ENCODE data around the gene CBY2. TPM values are rescaled to one million over a fixed set of nuclear protein-coding genes. Genes with fewer than 3 reads are reported as not detected.

Gene CBY2
- total RNA-seq, 1 donor from 2014 or later, result not detected

- H3K4me3 Mint-ChIP-seq (ENCODE audit: unreplicated experiment), result no peak overlapping the region
- peaks cover 4% of the 10 kb centered on the region for H3K4me1 Mint-ChIP-seq (ENCODE audit: low read depth, unreplicated experiment)
- DNase-seq (ENCODE audit: low read depth), result no peak
- H3K36me3 ChIP-seq (ENCODE audit: insufficient read depth, low read length), result no peaks in the 10 kb centered on the region
- no peaks in the 10 kb centered on the region for H3K9me3 Mint-ChIP-seq (ENCODE audit: unreplicated experiment)
- no peak for TF ChIP-seq CTCF (IDR thresholded peaks at IDR 0.05; ENCODE audit: insufficient read depth, low read depth, low read length)
- no peaks in the 10 kb centered on the region for H3K9me3 ChIP-seq (ENCODE audit: insufficient read depth, low read depth, low read length)
- no peak overlapping the region for H3K4me3 ChIP-seq (ENCODE audit: insufficient read depth, low read depth, low read length)
- H3K27me3 ChIP-seq (ENCODE audit: insufficient read depth, low read length), result peaks cover 3% of the 10 kb centered on the region
- FAIRE-seq, result no peak
- H3K36me3 Mint-ChIP-seq (ENCODE audit: low read depth, unreplicated experiment), result no peaks in the 10 kb centered on the region
- H3K27ac ChIP-seq (ENCODE audit: low read depth, low read length), result no peak overlapping the region
- H3K9ac ChIP-seq (ENCODE audit: low read length), result no peak overlapping the region
- no peaks in the 10 kb centered on the region for H3K4me1 ChIP-seq (ENCODE audit: insufficient read depth, low read length)
- H3K79me2 ChIP-seq (ENCODE audit: insufficient read depth, low read length), result no peaks in the 10 kb centered on the region
- peaks cover 15% of the 10 kb centered on the region for H3K27me3 Mint-ChIP-seq (ENCODE audit: low read depth, unreplicated experiment)
- peak overlapping the region; percentile 72 for H3K27ac Mint-ChIP-seq (ENCODE audit: unreplicated experiment)
- no peak overlapping the region for H2AFZ ChIP-seq (ENCODE audit: low read depth, low read length)
- H3K4me2 ChIP-seq (ENCODE audit: low read length), result no peak overlapping the region
- no peaks in the 10 kb centered on the region for H4K20me1 ChIP-seq (ENCODE audit: insufficient read depth, low read length)
Measured at GRCh38 chr13:45728759-45729158, 26.6 kb downstream of the CBY2 start.

GRCh38 chr13:45731455-45731854 is 29.3 kb downstream of the CBY2 start:
- H3K9me3 Mint-ChIP-seq (ENCODE audit: unreplicated experiment), result peaks cover 3% of the 10 kb centered on the region

GRCh38 chr13:45732916-45733315 is 30.8 kb downstream of the CBY2 start:
- Histone ChIP-seq H3K27me3 (ENCODE audit: insufficient read depth, low read length) (peaks cover 4% of the 10 kb centered on the region), H4K20me1 (ENCODE audit: insufficient read depth, low read length) (no peaks in the 10 kb centered on the region), H3K9me3 (ENCODE audit: insufficient read depth, low read depth, low read length) (no peaks in the 10 kb centered on the region), H3K4me1 (ENCODE audit: insufficient read depth, low read length) (no peaks in the 10 kb centered on the region), H3K9ac (ENCODE audit: low read length) (no peak overlapping the region), H2AFZ (ENCODE audit: low read depth, low read length) (no peak overlapping the region), H3K36me3 (ENCODE audit: insufficient read depth, low read length) (no peaks in the 10 kb centered on the region), H3K79me2 (ENCODE audit: insufficient read depth, low read length) (no peaks in the 10 kb centered on the region), H3K4me2 (ENCODE audit: low read length) (no peak overlapping the region), H3K27ac (ENCODE audit: low read depth, low read length) (no peak overlapping the region), H3K4me3 (ENCODE audit: insufficient read depth, low read depth, low read length) (no peak overlapping the region)
- Mint-ChIP-seq H3K4me1 (ENCODE audit: low read depth, unreplicated experiment) (peaks cover 4% of the 10 kb centered on the region), H3K4me3 (ENCODE audit: unreplicated experiment) (no peak overlapping the region), H3K9me3 (ENCODE audit: unreplicated experiment) (peaks cover 3% of the 10 kb centered on the region), H3K27me3 (ENCODE audit: low read depth, unreplicated experiment) (peaks cover 22% of the 10 kb centered on the region), H3K27ac (ENCODE audit: unreplicated experiment) (no peak overlapping the region), H3K36me3 (ENCODE audit: low read depth, unreplicated experiment) (no peaks in the 10 kb centered on the region)
- no peak for DNase-seq (ENCODE audit: low read depth)
- TF ChIP-seq CTCF (IDR thresholded peaks at IDR 0.05; ENCODE audit: insufficient read depth, low read depth, low read length) (no peak), EZH2 (IDR thresholded peaks at IDR 0.05; ENCODE audit: insufficient read depth, low read length) (no peak)
- FAIRE-seq, result no peak

More at GRCh38 chr13:45731455-45731854, 29.3 kb downstream of the CBY2 start:
- Mint-ChIP-seq H3K4me1 (ENCODE audit: low read depth, unreplicated experiment) (peaks cover 4% of the 10 kb centered on the region), H3K27me3 (ENCODE audit: low read depth, unreplicated experiment) (peaks cover 21% of the 10 kb centered on the region), H3K27ac (ENCODE audit: unreplicated experiment) (no peak overlapping the region), H3K36me3 (ENCODE audit: low read depth, unreplicated experiment) (no peaks in the 10 kb centered on the region), H3K4me3 (ENCODE audit: unreplicated experiment) (no peak overlapping the region)
- Histone ChIP-seq H3K27me3 (ENCODE audit: insufficient read depth, low read length) (peaks cover 4% of the 10 kb centered on the region), H3K9ac (ENCODE audit: low read length) (no peak overlapping the region), H3K27ac (ENCODE audit: low read depth, low read length) (no peak overlapping the region), H3K4me3 (ENCODE audit: insufficient read depth, low read depth, low read length) (no peak overlapping the region), H3K4me2 (ENCODE audit: low read length) (no peak overlapping the region), H3K4me1 (ENCODE audit: insufficient read depth, low read length) (no peaks in the 10 kb centered on the region), H3K79me2 (ENCODE audit: insufficient read depth, low read length) (no peaks in the 10 kb centered on the region), H4K20me1 (ENCODE audit: insufficient read depth, low read length) (no peaks in the 10 kb centered on the region), H3K36me3 (ENCODE audit: insufficient read depth, low read length) (no peaks in the 10 kb centered on the region), H3K9me3 (ENCODE audit: insufficient read depth, low read depth, low read length) (no peaks in the 10 kb centered on the region), H2AFZ (ENCODE audit: low read depth, low read length) (no peak overlapping the region)
- FAIRE-seq (no peak), DNase-seq (ENCODE audit: low read depth) (no peak)
- no peak for TF ChIP-seq EZH2 (IDR thresholded peaks at IDR 0.05; ENCODE audit: insufficient read depth, low read length)
- TF ChIP-seq CTCF (IDR thresholded peaks at IDR 0.05; ENCODE audit: insufficient read depth, low read depth, low read length), result no peak
